ENCODE measurements around the gene OXT. TPM values are rescaled to one million over a fixed set of nuclear protein-coding genes. Genes with fewer than 3 reads are reported as not detected.

Gene OXT
- total RNA-seq, 2 donors from 2014 or later, result not detected

- Histone ChIP-seq H3K9me3 (no peaks in the 10 kb centered on the region), H3K4me1 (no peaks in the 10 kb centered on the region), H3K36me3 (no peaks in the 10 kb centered on the region), H3K4me3 (no peak overlapping the region), H3K27me3 (no peaks in the 10 kb centered on the region), H3K27ac (no peak overlapping the region)
- no peak for DNase-seq (ENCODE audit: low spot score)
- TF ChIP-seq CTCF (IDR thresholded peaks at IDR 0.05), result no peak
Measured at GRCh38 chr20:3103369-3104032, 32.1 kb downstream of the OXT start.

GRCh38 chr20:3105256-3106137 lies 34.1 kb downstream of the OXT start:
- no peaks in the 10 kb centered on the region for H3K9me3 ChIP-seq
- no peaks in the 10 kb centered on the region for H3K4me1 ChIP-seq
- no peaks in the 10 kb centered on the region for H3K27me3 ChIP-seq
- H3K27ac ChIP-seq, result no peak overlapping the region
- peaks cover 11% of the 10 kb centered on the region for H3K36me3 ChIP-seq
- no peak for DNase-seq (ENCODE audit: low spot score)
- no peak for TF ChIP-seq CTCF (IDR thresholded peaks at IDR 0.05)
- no peak overlapping the region for H3K4me3 ChIP-seq

GRCh38 chr20:3106185-3106584 lies 34.8 kb downstream of the OXT start:
- H3K36me3 ChIP-seq, result peaks cover 11% of the 10 kb centered on the region
- TF ChIP-seq CTCF (IDR thresholded peaks at IDR 0.05), result no peak
- H3K9me3 ChIP-seq, result no peaks in the 10 kb centered on the region
- H3K27me3 ChIP-seq, result no peaks in the 10 kb centered on the region
- no peaks in the 10 kb centered on the region for H3K4me1 ChIP-seq
- H3K27ac ChIP-seq, result no peak overlapping the region
- no peak overlapping the region for H3K4me3 ChIP-seq
- no peak for DNase-seq (ENCODE audit: low spot score)

- no peak overlapping the region for H3K27ac ChIP-seq
- DNase-seq (ENCODE audit: low spot score), result no peak
- H3K4me3 ChIP-seq, result no peak overlapping the region
- no peaks in the 10 kb centered on the region for H3K27me3 ChIP-seq
- H3K36me3 ChIP-seq, result peaks cover 11% of the 10 kb centered on the region
- H3K4me1 ChIP-seq, result no peaks in the 10 kb centered on the region
- no peaks in the 10 kb centered on the region for H3K9me3 ChIP-seq
- no peak for TF ChIP-seq CTCF (IDR thresholded peaks at IDR 0.05)
Measured at GRCh38 chr20:3106658-3107463, 35.4 kb downstream of the OXT start.

- DNase-seq (ENCODE audit: low spot score), result no peak
- Histone ChIP-seq H3K36me3 (peaks cover 11% of the 10 kb centered on the region), H3K9me3 (no peaks in the 10 kb centered on the region), H3K4me3 (no peak overlapping the region), H3K27ac (no peak overlapping the region), H3K27me3 (no peaks in the 10 kb centered on the region), H3K4me1 (no peaks in the 10 kb centered on the region)
- no peak for TF ChIP-seq CTCF (IDR thresholded peaks at IDR 0.05)
Measured at GRCh38 chr20:3107464-3108025, 36.1 kb downstream of the OXT start.

Measured in right atrium auricular region (tissue), 2 donors.